Tibial nerve (tissue), 4 donors: ENCODE data around the gene MEGF6. TPM values are rescaled to one million over a fixed set of nuclear protein-coding genes. Genes with fewer than 3 reads are reported as not detected.

ENCODE experiments used
- DNase-seq, 2 donors: peaks; one replicate each; pipeline ENCODE4 v3.0.0-alpha.2; 2019; ENCODE audit warnings: low spot score in 2 of 2
- H3K27ac ChIP-seq, 4 donors: fragments of 200-600 bp; sonication (generic) in 3 of 4; one replicate each; pipeline ENCODE4 v1.5.1; 2017 to 2019; ENCODE audit warnings: mild to moderate bottlenecking in 1 of 4
- H3K27me3 ChIP-seq, 2 donors: fragments of 200-600 bp; sonication (generic) in 1 of 2; one replicate each; pipeline versions ENCODE4 v1.5.1 to v1.6.0; 2017 to 2019
- H3K36me3 ChIP-seq, 3 donors: fragments of 200-600 bp; sonication (generic); one replicate each; pipeline ENCODE4 v1.5.1; 2018 to 2019
- H3K4me1 ChIP-seq, 4 donors: fragments of 200-600 bp; sonication (generic) in 3 of 4; one replicate each; pipeline ENCODE4 v1.5.1; 2017 to 2019
- H3K4me3 ChIP-seq, 4 donors: fragments of 200-600 bp; sonication (generic) in 3 of 4; one replicate each; pipeline ENCODE4 v1.5.1; 2017 to 2019; ENCODE audit warnings: mild to moderate bottlenecking in 1 of 4, moderate library complexity in 1 of 4
- H3K9me3 ChIP-seq, 4 donors: fragments of 200-600 bp; sonication (generic) in 3 of 4; one replicate each; pipeline ENCODE4 v1.5.1; 2017 to 2019
- EP300 ChIP-seq, 2 donors: sonication (generic); formaldehyde crosslinking; IDR thresholded peaks; one replicate each; pipeline ENCODE4 v1.6.1; 2017; ENCODE audit warnings: antibody characterized with exemption in 2 of 2, mild to moderate bottlenecking in 1 of 2
- POLR2A ChIP-seq, 2 donors: fragments of 450-650 bp; IDR thresholded peaks; one replicate each; pipeline ENCODE4 v1.6.1; 2017; ENCODE audit warnings: antibody characterized with exemption in 2 of 2, mild to moderate bottlenecking in 2 of 2, moderate library complexity in 2 of 2
- WGBS, 2 donors: methylation state at CpG; one replicate each; pipeline ENCODE4 v1.1.5; 2018; 5-methylcytosine and 5-hydroxymethylcytosine counted together
- total RNA-seq, 4 donors: library from RNA; depleted of rRNA; stranded (reverse); fragments of >200 nt; gene quantifications; one replicate each; pipeline ENCODE4 v1.1.0, GENCODE V29; 2016
- TF ChIP-seq, protein P1 (sequence below), 5 experiments: fragments of 200-600 bp in 3 of 5; fragments of 450-650 bp in 2 of 5; sonication (generic) in 3 of 5; IDR thresholded peaks; one replicate each; pipeline ENCODE4 v1.5.1; 2016 to 2019; ENCODE audit warnings: antibody characterized with exemption in 5 of 5, mild to moderate bottlenecking in 3 of 5, moderate library complexity in 2 of 5

Gene MEGF6
- total RNA-seq, 4 donors from 2014 or later: 25.3 to 63.3 (median 42.8) TPM

DNA sequence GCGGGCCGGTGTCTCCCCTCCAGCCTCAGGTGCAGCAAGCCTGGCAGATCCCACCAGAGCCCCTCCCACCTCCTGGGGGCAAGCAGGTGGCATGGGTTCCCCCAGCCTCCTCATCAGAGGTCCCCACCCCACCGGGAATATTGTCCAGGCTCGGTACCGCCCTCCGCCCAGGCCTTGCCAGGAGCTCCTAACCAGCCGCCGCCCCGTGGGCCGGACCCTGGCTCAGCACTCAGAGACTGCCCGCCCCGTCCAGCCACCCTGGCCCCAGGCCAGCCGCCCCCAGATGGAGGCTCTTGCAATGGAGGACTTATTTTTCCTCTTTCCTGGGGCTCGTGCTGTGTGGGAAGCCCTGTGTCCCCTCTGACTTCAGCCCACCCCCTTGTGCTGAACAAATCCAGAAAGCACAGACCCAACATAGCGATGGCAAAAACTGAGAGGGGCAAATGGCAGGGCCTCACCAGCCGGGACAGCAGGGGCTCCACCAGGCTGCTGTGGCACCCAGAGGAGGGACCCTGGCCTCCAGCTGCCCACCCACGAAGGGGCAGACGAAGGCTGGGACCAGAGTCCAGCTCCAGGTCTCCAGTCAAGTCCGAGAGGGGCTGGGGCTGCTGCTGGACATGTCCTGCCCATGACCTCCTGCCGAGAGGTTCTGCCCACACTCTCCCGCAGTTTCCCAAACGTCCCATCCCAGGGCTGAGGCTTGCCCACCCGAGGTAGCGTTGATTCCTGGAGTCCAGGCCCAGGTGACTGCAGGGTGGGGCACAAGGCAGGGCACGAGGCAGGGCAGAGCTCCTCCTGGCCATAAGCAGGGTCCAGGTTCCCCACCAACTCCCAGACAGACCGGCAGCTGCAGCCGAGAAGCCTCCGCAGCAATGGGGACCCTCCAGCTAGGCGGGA, 7.5 kb downstream of the MEGF6 start:
- Histone ChIP-seq H3K27me3 (no peaks in the 10 kb centered on the region), H3K4me3 (no peak overlapping the region), H3K27ac (no peak overlapping the region), H3K4me1 (peaks cover 0 to 8% (median 2%) of the 10 kb centered on the region in 4 donors), H3K36me3 (no peaks in the 10 kb centered on the region), H3K9me3 (no peaks in the 10 kb centered on the region)
- no peak for DNase-seq
- WGBS, 2 donors: 57 to 75% methylated on average over 21 to 26 of the region's 29 CpGs
- TF ChIP-seq, protein P1, sequence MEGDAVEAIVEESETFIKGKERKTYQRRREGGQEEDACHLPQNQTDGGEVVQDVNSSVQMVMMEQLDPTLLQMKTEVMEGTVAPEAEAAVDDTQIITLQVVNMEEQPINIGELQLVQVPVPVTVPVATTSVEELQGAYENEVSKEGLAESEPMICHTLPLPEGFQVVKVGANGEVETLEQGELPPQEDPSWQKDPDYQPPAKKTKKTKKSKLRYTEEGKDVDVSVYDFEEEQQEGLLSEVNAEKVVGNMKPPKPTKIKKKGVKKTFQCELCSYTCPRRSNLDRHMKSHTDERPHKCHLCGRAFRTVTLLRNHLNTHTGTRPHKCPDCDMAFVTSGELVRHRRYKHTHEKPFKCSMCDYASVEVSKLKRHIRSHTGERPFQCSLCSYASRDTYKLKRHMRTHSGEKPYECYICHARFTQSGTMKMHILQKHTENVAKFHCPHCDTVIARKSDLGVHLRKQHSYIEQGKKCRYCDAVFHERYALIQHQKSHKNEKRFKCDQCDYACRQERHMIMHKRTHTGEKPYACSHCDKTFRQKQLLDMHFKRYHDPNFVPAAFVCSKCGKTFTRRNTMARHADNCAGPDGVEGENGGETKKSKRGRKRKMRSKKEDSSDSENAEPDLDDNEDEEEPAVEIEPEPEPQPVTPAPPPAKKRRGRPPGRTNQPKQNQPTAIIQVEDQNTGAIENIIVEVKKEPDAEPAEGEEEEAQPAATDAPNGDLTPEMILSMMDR (IDR thresholded peaks at IDR 0.05): no peak
- no peak for TF ChIP-seq EP300 (IDR thresholded peaks at IDR 0.05)
- no peak for TF ChIP-seq POLR2A (IDR thresholded peaks at IDR 0.05)

DNA sequence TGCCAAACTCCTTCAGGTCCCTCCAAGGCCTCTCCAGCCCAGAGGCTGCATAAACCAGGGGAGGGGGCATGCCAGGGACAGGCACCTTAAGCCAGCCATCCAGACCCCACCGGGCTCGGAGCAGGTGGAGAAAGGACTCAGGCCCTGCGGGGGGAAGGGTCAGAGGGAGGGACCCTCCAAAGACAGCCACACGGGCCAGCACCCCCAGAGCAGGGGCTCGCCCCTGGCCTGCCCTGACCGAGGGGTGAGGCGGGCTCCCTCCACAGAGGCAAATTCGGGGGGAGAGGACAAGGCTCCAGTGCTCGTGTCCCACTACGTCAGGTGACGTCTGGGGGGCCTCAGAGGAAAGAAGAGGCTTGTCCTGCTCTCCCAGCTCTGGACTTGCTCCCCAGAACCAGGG, 8.2 kb downstream of the MEGF6 start:
- DNase-seq: no peak
- Histone ChIP-seq H3K4me3 (no peak overlapping the region), H3K9me3 (no peaks in the 10 kb centered on the region), H3K27ac (no peak overlapping the region), H3K4me1 (peaks cover 0 to 15% (median 9%) of the 10 kb centered on the region in 4 donors), H3K27me3 (no peaks in the 10 kb centered on the region), H3K36me3 (no peaks in the 10 kb centered on the region)
- no peak for TF ChIP-seq POLR2A (IDR thresholded peaks at IDR 0.05)
- TF ChIP-seq, protein P1 (IDR thresholded peaks at IDR 0.05): no peak
- TF ChIP-seq EP300 (IDR thresholded peaks at IDR 0.05): no peak
- WGBS, 2 donors: 87 to 94% methylated on average over 10 to 11 of the region's 11 CpGs

DNA sequence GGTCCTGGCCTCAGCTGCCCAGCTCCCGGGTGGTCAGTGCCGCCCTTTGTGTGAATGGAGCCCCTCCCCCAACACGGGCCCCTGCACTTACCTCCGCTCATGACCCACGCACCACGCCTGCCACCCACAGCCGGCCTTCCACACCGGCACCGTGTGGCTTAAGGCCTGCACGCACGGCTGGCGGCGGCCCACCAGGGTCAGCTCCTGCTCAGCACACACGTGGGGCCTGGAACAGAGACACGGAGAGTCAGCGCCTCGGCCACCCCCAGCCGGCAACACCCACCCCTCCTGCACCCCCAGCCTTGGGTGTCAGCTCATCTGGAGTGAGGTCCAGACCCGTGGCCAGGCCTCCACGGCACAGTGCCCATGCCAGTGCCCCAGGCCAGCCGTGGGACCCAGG, 8.9 kb downstream of the MEGF6 start:
- DNase-seq: no peak
- peaks cover 0 to 23% (median 16%) of the 10 kb centered on the region in 4 donors for H3K4me1 ChIP-seq
- WGBS, 2 donors: 84 to 87% methylated on average over 18 to 20 of the region's 21 CpGs
- H3K27ac ChIP-seq: no peak overlapping the region
- H3K9me3 ChIP-seq: no peaks in the 10 kb centered on the region
- H3K36me3 ChIP-seq: no peaks in the 10 kb centered on the region
- TF ChIP-seq, protein P1 (IDR thresholded peaks at IDR 0.05): no peak
- TF ChIP-seq EP300 (IDR thresholded peaks at IDR 0.05): no peak
- no peak for TF ChIP-seq POLR2A (IDR thresholded peaks at IDR 0.05)
- H3K27me3 ChIP-seq: no peaks in the 10 kb centered on the region
- H3K4me3 ChIP-seq: no peak overlapping the region

DNA sequence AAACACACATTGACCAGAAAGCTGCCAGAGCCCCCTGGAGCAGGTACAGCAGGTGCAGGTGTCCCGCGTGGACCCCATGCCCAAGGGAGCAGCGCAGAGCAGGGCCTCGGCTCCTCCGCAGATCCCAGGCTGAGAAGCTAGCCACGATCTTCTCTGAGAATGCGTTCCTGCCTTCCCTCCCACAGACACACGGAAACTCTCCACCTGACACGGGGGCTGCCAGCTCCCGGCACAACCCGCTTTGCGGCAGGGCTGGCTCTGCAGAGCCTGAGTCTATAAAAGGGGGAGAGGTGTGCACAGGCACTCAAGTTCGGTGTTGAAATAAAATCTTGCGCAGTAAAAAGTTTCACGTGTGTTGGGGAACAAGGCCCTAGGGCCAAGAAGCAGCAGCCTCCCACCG, 9.6 kb downstream of the MEGF6 start:
- Histone ChIP-seq H3K4me1 (peaks cover 0 to 29% (median 19%) of the 10 kb centered on the region in 4 donors), H3K27ac (no peak overlapping the region), H3K27me3 (no peaks in the 10 kb centered on the region), H3K4me3 (no peak overlapping the region), H3K36me3 (no peaks in the 10 kb centered on the region), H3K9me3 (no peaks in the 10 kb centered on the region)
- no peak for DNase-seq
- 79 to 92% methylated on average over 15 to 16 of the region's 16 CpGs for WGBS, 2 donors
- no peak for TF ChIP-seq EP300 (IDR thresholded peaks at IDR 0.05)
- TF ChIP-seq, protein P1 (IDR thresholded peaks at IDR 0.05): no peak

DNA sequence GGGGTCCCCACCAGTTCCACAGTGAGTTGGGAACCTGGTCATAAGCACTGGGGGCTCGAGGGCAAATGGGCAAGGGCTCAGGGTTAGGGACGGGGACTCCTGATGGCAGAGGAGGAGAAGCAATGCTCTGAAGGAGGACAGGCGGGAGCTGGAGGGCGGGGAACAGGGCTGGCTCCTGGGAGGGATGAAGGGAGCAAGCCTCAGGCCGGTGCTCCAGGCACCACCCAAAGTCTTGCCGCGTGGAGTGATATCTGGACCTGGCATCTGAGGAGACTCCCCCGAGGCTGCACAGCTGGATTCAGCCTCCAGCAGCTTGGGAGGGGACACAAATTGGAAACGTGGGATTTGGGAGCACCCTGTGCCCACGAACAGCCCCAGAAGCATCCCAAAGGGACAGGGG, 11.0 kb downstream of the MEGF6 start:
- 86 to 87% methylated on average over 8 to 10 of the region's 10 CpGs for WGBS, 2 donors

More for the DNA sequence above, 11.0 kb downstream of the MEGF6 start:
- no peaks in the 10 kb centered on the region for H3K36me3 ChIP-seq
- TF ChIP-seq EP300 (IDR thresholded peaks at IDR 0.05) (no peak), POLR2A (IDR thresholded peaks at IDR 0.05) (no peak)
- TF ChIP-seq, protein P1 (IDR thresholded peaks at IDR 0.05): no peak
- no peak for DNase-seq
- no peak overlapping the region for H3K27ac ChIP-seq
- H3K4me3 ChIP-seq: no peak overlapping the region
- no peaks in the 10 kb centered on the region for H3K9me3 ChIP-seq
- no peaks in the 10 kb centered on the region for H3K27me3 ChIP-seq
- H3K4me1 ChIP-seq: peaks cover 0 to 31% (median 19%) of the 10 kb centered on the region in 4 donors
